ENCODE results near the gene ZNF518A.
A peak's percentile ranks its signal among the peaks of the same experiment; 100 is the strongest.

The ZNF518A gene

DNA sequence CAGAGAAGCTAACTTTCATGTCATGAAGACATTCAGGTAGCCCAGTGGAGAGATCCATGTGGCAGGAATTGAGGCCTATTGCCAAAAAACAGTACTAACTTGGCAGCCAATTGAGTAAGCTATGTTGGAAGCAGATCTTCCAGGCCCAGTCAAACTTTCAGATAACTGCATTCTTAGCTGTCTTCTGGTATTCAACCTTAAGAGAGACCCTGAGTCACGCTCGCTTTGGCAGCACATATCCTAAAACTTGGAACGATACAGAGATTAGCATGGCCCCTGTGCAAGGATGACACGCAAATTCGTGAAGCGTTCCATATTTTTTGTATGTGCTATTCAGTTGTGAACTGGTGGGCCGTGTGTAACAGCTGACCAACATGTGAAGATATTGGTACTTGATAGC, 17.6 kb upstream of the ZNF518A start:
- no peak for ATAC-seq (replicated peaks)
- H3K27me3 Mint-ChIP-seq: peaks cover 88 to 92% of the 10 kb centered on the region in 2 donors
- H3K4me1 Mint-ChIP-seq (ENCODE audit: low read depth in 2 of 2): no peaks in the 10 kb centered on the region

GRCh38 chr10:96118604-96119450, 11.3 kb upstream of the ZNF518A start:
- H3K36me3 Mint-ChIP-seq (ENCODE audit: insufficient read depth): peaks cover 4% of the 10 kb centered on the region
- H3K4me1 Mint-ChIP-seq (ENCODE audit: low read depth in 2 of 2): no peaks in the 10 kb centered on the region
- H3K27ac Mint-ChIP-seq: no peak overlapping the region
- ATAC-seq (replicated peaks) (no peak), DNase-seq (no peak)
- H3K4me3 Mint-ChIP-seq: no peak overlapping the region
- no peaks in the 10 kb centered on the region for H3K9me3 Mint-ChIP-seq
- peaks cover 81 to 84% of the 10 kb centered on the region in 2 donors for H3K27me3 Mint-ChIP-seq

More for the DNA sequence above, 17.6 kb upstream of the ZNF518A start:
- Mint-ChIP-seq H3K4me3 (no peak overlapping the region), H3K9me3 (peaks cover 0 to 6% of the 10 kb centered on the region in 2 donors), H3K36me3 (ENCODE audit: insufficient read depth) (no peaks in the 10 kb centered on the region), H3K27ac (no peak overlapping the region)
- DNase-seq: no peak

DNA sequence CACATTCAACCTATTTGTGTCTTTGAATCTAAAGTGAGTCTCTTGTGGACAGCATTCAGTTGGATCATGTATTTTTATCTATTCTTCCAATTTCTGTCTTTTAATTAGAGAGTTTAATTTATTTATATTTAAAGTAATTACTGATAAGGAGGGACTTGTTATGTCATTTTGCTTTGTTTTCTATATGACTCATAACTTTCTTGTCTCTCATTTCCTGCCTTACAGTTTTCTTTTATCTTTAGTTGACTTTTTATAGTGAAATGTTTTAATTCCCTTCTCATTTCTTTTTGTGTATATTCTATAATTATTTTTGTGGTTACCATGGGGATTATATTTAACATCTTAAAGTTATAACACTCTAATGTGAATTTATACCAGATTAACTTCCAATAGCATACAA, 7.3 kb upstream of the ZNF518A start:
- H3K4me1 Mint-ChIP-seq (ENCODE audit: low read depth in 2 of 2): no peaks in the 10 kb centered on the region
- no peak overlapping the region for H3K27ac Mint-ChIP-seq
- DNase-seq (no peak), ATAC-seq (replicated peaks) (no peak)
- H3K36me3 Mint-ChIP-seq (ENCODE audit: insufficient read depth): peaks cover 4% of the 10 kb centered on the region
- no peak overlapping the region for H3K4me3 Mint-ChIP-seq
- no peaks in the 10 kb centered on the region for H3K9me3 Mint-ChIP-seq
- peaks cover 88 to 90% of the 10 kb centered on the region in 2 donors for H3K27me3 Mint-ChIP-seq

GRCh38 chr10:96124230-96125141, 5.6 kb upstream of the ZNF518A start:
- ATAC-seq (replicated peaks) (no peak), DNase-seq (no peak)
- no peaks in the 10 kb centered on the region for H3K9me3 Mint-ChIP-seq
- H3K4me3 Mint-ChIP-seq: no peak overlapping the region
- peaks cover 11% of the 10 kb centered on the region for H3K36me3 Mint-ChIP-seq (ENCODE audit: insufficient read depth)
- H3K27ac Mint-ChIP-seq: no peak overlapping the region
- peaks cover 88 to 89% of the 10 kb centered on the region in 2 donors for H3K27me3 Mint-ChIP-seq
- peaks cover 0 to under 1% of the 10 kb centered on the region in 2 donors for H3K4me1 Mint-ChIP-seq (ENCODE audit: low read depth in 2 of 2)

GRCh38 chr10:96125142-96125515, 5.0 kb upstream of the ZNF518A start:
- H3K4me3 Mint-ChIP-seq: no peak overlapping the region
- peaks cover 18% of the 10 kb centered on the region for H3K36me3 Mint-ChIP-seq (ENCODE audit: insufficient read depth)
- no peak overlapping the region for H3K27ac Mint-ChIP-seq
- peaks cover 0 to 5% of the 10 kb centered on the region in 2 donors for H3K4me1 Mint-ChIP-seq (ENCODE audit: low read depth in 2 of 2)
- peaks cover 81 to 82% of the 10 kb centered on the region in 2 donors for H3K27me3 Mint-ChIP-seq
- no peak for DNase-seq
- no peaks in the 10 kb centered on the region for H3K9me3 Mint-ChIP-seq
- no peak for ATAC-seq (replicated peaks)

DNA sequence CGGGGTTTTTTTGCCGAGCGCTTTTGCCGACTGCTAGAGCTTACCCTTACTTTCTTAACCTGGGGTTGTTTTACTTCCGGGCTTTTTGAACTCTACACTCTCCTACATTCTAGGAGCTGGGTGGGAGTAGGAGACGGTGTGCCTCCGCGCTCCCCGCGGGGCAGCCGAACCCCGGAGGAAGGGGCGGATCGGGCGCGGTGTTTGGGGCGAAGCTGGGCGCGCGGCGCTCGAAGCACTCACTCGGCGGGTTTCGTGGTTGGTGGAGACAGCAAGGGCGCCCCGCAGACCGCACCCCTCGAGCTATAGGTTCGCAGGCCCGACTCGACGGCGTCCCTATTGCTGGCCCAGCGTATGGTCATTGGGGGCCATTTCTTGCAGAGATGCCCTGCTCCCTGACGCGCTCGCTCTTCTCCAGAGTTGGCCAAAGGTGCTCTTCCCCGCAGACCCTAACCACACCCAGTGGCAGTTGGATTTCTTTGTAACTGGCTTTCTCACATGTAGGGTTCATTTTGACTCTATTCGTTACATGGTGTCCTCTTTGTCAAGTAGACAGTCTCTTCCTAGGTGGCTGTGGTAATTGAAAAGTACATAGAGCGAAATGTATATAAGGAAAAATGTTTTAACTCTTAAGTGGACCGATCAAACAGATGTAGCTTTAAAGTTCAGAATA, 364 bp downstream of the ZNF518A start:
- H3K36me3 Mint-ChIP-seq (ENCODE audit: insufficient read depth): peaks cover 44% of the 10 kb centered on the region

GRCh38 chr10:96131621-96132020, 1.5 kb downstream of the ZNF518A start:
- Mint-ChIP-seq H3K27me3 (peaks cover 21 to 23% of the 10 kb centered on the region in 2 donors), H3K4me1 (ENCODE audit: low read depth in 2 of 2) (peaks cover 7 to 12% of the 10 kb centered on the region in 2 donors), H3K4me3 (peak overlapping the region in 1 of 2 donors; percentile 91), H3K27ac (no peak overlapping the region), H3K9me3 (no peaks in the 10 kb centered on the region), H3K36me3 (ENCODE audit: insufficient read depth) (peaks cover 48% of the 10 kb centered on the region)
- no peak for DNase-seq
- ATAC-seq (replicated peaks): no peak

More for the DNA sequence above, 364 bp downstream of the ZNF518A start:
- H3K4me3 Mint-ChIP-seq: peak overlapping the region; percentile 91 to 92
- ATAC-seq (replicated peaks) (peak; percentile 71), DNase-seq (peak in 2 of 3 experiments; percentile 62 to 66)
- H3K9me3 Mint-ChIP-seq: no peaks in the 10 kb centered on the region
- H3K27me3 Mint-ChIP-seq: peaks cover 33 to 34% of the 10 kb centered on the region in 2 donors
- peak overlapping the region; percentile 99 for H3K27ac Mint-ChIP-seq
- peaks cover 7 to 12% of the 10 kb centered on the region in 2 donors for H3K4me1 Mint-ChIP-seq (ENCODE audit: low read depth in 2 of 2)

- ATAC-seq (replicated peaks) (no peak), DNase-seq (no peak)
- H3K4me3 Mint-ChIP-seq: no peak overlapping the region
- H3K27me3 Mint-ChIP-seq: peaks cover 6 to 8% of the 10 kb centered on the region in 2 donors
- peaks cover 12 to 16% of the 10 kb centered on the region in 2 donors for H3K4me1 Mint-ChIP-seq (ENCODE audit: low read depth in 2 of 2)
- peaks cover 52% of the 10 kb centered on the region for H3K36me3 Mint-ChIP-seq (ENCODE audit: insufficient read depth)
- H3K27ac Mint-ChIP-seq: no peak overlapping the region
- no peaks in the 10 kb centered on the region for H3K9me3 Mint-ChIP-seq
Observed at GRCh38 chr10:96133135-96133534, 3.0 kb downstream of the ZNF518A start.

GRCh38 chr10:96136810-96137209, 6.7 kb downstream of the ZNF518A start:
- no peak overlapping the region for H3K4me3 Mint-ChIP-seq
- H3K27me3 Mint-ChIP-seq: no peaks in the 10 kb centered on the region
- H3K27ac Mint-ChIP-seq: no peak overlapping the region
- DNase-seq (no peak), ATAC-seq (replicated peaks) (no peak)
- peaks cover 35% of the 10 kb centered on the region for H3K36me3 Mint-ChIP-seq (ENCODE audit: insufficient read depth)
- peaks cover 3 to 9% of the 10 kb centered on the region in 2 donors for H3K4me1 Mint-ChIP-seq (ENCODE audit: low read depth in 2 of 2)
- no peaks in the 10 kb centered on the region for H3K9me3 Mint-ChIP-seq

- DNase-seq (no peak), ATAC-seq (replicated peaks) (no peak)
- H3K4me1 Mint-ChIP-seq (ENCODE audit: low read depth in 2 of 2): peaks cover 2 to 9% of the 10 kb centered on the region in 2 donors
- no peaks in the 10 kb centered on the region for H3K27me3 Mint-ChIP-seq
- no peak overlapping the region for H3K4me3 Mint-ChIP-seq
- H3K36me3 Mint-ChIP-seq (ENCODE audit: insufficient read depth): peaks cover 38% of the 10 kb centered on the region
- peak overlapping the region in 1 of 2 donors; percentile 0 for H3K27ac Mint-ChIP-seq
- no peaks in the 10 kb centered on the region for H3K9me3 Mint-ChIP-seq
Observed at GRCh38 chr10:96137567-96137966, 7.5 kb downstream of the ZNF518A start.

- peaks cover 41% of the 10 kb centered on the region for H3K36me3 Mint-ChIP-seq (ENCODE audit: insufficient read depth)
- H3K4me1 Mint-ChIP-seq (ENCODE audit: low read depth in 2 of 2): peaks cover 2 to 9% of the 10 kb centered on the region in 2 donors
- no peak for DNase-seq
- no peak for ATAC-seq (replicated peaks)
- H3K27ac Mint-ChIP-seq: peak overlapping the region in 1 of 2 donors; percentile 0
- H3K4me3 Mint-ChIP-seq: no peak overlapping the region
- H3K9me3 Mint-ChIP-seq: no peaks in the 10 kb centered on the region
- H3K27me3 Mint-ChIP-seq: no peaks in the 10 kb centered on the region
Observed at GRCh38 chr10:96138102-96138501, 8.0 kb downstream of the ZNF518A start.

- Mint-ChIP-seq H3K9me3 (peaks cover 0 to 5% of the 10 kb centered on the region in 2 donors), H3K27me3 (no peaks in the 10 kb centered on the region), H3K4me3 (no peak overlapping the region), H3K4me1 (ENCODE audit: low read depth in 2 of 2) (peaks cover 2 to 3% of the 10 kb centered on the region in 2 donors), H3K27ac (no peak overlapping the region), H3K36me3 (ENCODE audit: insufficient read depth) (peaks cover 74% of the 10 kb centered on the region)
- no peak for DNase-seq
- ATAC-seq (replicated peaks): no peak
Observed at GRCh38 chr10:96152437-96152836, 22.3 kb downstream of the ZNF518A start.

DNA sequence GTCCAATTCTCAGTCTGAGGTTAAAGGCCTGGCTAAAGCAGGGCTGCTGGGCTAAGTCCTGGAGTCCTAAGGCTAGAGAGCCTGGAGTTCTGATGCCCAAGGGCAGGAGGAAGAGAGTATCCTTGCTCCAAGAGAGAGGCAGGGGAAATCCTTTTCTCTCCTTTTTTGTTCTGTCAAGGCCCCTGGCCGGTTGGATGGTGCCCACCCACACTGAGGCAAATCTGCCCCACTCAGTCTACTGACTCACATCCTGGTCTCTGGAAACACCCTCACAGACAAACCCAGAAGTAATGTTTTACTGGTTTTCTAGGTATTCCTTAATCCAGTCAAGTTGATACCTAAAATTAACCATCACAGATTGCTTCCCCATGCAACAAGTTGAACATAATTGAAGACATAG, 23.0 kb downstream of the ZNF518A start:
- peaks cover 2 to 3% of the 10 kb centered on the region in 2 donors for H3K4me1 Mint-ChIP-seq (ENCODE audit: low read depth in 2 of 2)
- no peak overlapping the region for H3K4me3 Mint-ChIP-seq
- H3K36me3 Mint-ChIP-seq (ENCODE audit: insufficient read depth): peaks cover 68% of the 10 kb centered on the region
- peaks cover 0 to 5% of the 10 kb centered on the region in 2 donors for H3K9me3 Mint-ChIP-seq
- H3K27me3 Mint-ChIP-seq: no peaks in the 10 kb centered on the region
- H3K27ac Mint-ChIP-seq: no peak overlapping the region
- DNase-seq (no peak), ATAC-seq (replicated peaks) (no peak)

All from effector memory CD8-positive, alpha-beta T cell (primary cell).